Fibroblast of lung (primary cell): ENCODE data around the gene PTPRQ.

ENCODE experiments used
- EZH2 ChIP-seq: IDR thresholded peaks from 2 replicates; pipeline ENCODE4 v1.5.1; 2012; ENCODE audit warnings: low read length, control low read depth, mild to moderate bottlenecking; ENCODE audit errors: missing control alignments
- TF ChIP-seq, protein P1 (sequence below), 2 donors: IDR thresholded peaks in 1 of 2; conservative IDR thresholded peaks in 1 of 2; 1 replicate in 1 of 2; 2 replicates in 1 of 2; pipeline ENCODE4 v1.5.1; 2011 to 2012; ENCODE audit warnings: low read length in 2 of 2, control low read depth in 1 of 2, inconsistent platforms in 1 of 2, low read depth in 1 of 2, mild to moderate bottlenecking in 1 of 2

DNA sequence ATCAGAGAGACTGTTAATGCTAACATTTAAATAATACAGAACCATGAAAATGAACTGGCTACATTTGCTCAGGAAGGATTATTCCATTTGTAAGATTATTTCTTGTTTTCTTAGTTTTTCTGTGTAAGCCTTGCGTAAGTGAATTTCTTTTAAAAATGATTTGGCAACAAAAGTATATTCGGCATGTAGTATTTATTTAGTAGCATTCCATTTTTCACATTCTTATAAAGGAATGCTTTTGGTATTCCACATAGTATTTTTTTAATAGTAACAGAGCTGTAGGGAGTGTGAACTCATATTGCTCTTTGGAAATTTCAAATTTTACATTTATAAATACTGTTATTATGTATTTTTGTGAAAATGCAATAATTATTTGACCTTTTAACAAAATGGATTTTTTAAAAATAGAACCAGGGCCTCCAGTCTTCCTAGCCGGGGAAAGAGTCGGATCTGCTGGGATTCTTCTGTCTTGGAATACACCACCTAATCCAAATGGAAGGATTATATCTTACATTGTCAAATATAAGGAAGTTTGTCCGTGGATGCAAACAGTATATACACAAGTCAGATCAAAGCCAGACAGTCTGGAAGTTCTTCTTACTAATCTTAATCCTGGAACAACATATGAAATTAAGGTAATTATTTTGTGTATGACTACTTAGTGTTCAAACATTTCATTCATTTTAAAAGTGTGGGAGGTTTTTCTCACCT, 1.2 kb downstream of the PTPRQ start:
- no peak for TF ChIP-seq EZH2
- TF ChIP-seq, protein P1, sequence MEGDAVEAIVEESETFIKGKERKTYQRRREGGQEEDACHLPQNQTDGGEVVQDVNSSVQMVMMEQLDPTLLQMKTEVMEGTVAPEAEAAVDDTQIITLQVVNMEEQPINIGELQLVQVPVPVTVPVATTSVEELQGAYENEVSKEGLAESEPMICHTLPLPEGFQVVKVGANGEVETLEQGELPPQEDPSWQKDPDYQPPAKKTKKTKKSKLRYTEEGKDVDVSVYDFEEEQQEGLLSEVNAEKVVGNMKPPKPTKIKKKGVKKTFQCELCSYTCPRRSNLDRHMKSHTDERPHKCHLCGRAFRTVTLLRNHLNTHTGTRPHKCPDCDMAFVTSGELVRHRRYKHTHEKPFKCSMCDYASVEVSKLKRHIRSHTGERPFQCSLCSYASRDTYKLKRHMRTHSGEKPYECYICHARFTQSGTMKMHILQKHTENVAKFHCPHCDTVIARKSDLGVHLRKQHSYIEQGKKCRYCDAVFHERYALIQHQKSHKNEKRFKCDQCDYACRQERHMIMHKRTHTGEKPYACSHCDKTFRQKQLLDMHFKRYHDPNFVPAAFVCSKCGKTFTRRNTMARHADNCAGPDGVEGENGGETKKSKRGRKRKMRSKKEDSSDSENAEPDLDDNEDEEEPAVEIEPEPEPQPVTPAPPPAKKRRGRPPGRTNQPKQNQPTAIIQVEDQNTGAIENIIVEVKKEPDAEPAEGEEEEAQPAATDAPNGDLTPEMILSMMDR (conservative IDR thresholded peaks at IDR 0.05 in 1 of 2, IDR thresholded peaks at IDR 0.05 in 1 of 2; ENCODE audit: low read depth in 1 of 2, low read length in 2 of 2), result no peak
